HG02571 (cell line): Measurements from ENCODE around the gene SIGMAR1.

Source experiments
- ATAC-seq: cut with Tn5 transposase; IDR thresholded peaks from one replicate; pipeline ENCODE4 v1.9.1; 2021; ENCODE audit warnings: mild to moderate bottlenecking, moderate library complexity; ENCODE audit not compliant: unreplicated experiment

SIGMAR1 gene

GRCh38 chr9:34633166-34633565 is 4.4 kb downstream of the SIGMAR1 start:
- no peak for ATAC-seq

- ATAC-seq = no peak
Observed at GRCh38 chr9:34630402-34631154, 7.0 kb downstream of the SIGMAR1 start.

- no peak for ATAC-seq
Observed at GRCh38 chr9:34629491-34629808, 8.1 kb downstream of the SIGMAR1 start.

- no peak for ATAC-seq
Observed at GRCh38 chr9:34628656-34629490, 8.7 kb downstream of the SIGMAR1 start, which contains the start of gene ARID3C. Gene ARID3C (minus strand): TSS chr9:34629066. CDS start chr9:34628014, 1,052 bp downstream.

GRCh38 chr9:34627716-34628655 is 9.6 kb downstream of the SIGMAR1 start:
- no peak for ATAC-seq

- ATAC-seq = no peak
Observed at GRCh38 chr9:34625186-34625486, 12.5 kb downstream of the SIGMAR1 start.

GRCh38 chr9:34624475-34625185 is 13.0 kb downstream of the SIGMAR1 start:
- no peak for ATAC-seq

GRCh38 chr9:34623374-34624235 is 14.0 kb downstream of the SIGMAR1 start:
- no peak for ATAC-seq

- ATAC-seq = peak; percentile 97
Observed at GRCh38 chr9:34620061-34620994, 17.3 kb downstream of the SIGMAR1 start, which contains the start of gene DCTN3. Gene DCTN3 (minus strand): TSS chr9:34620495. CDS start chr9:34620464, 31 bp downstream.

GRCh38 chr9:34615132-34615531 is 22.5 kb downstream of the SIGMAR1 start:
- no peak for ATAC-seq

- peak; percentile 52 for ATAC-seq
Observed at GRCh38 chr9:34612788-34613390, 24.7 kb downstream of the SIGMAR1 start.

- ATAC-seq = peak; percentile 76
Observed at GRCh38 chr9:34611811-34612787, 25.5 kb downstream of the SIGMAR1 start, which contains the start of gene RPP25L. Gene RPP25L (minus strand): TSS chr9:34612097. CDS start chr9:34611296, 801 bp downstream.

GRCh38 chr9:34611251-34611810 is 26.3 kb downstream of the SIGMAR1 start:
- ATAC-seq = peak; percentile 5

GRCh38 chr9:34610434-34611206 is 27.0 kb downstream of the SIGMAR1 start:
- no peak for ATAC-seq

GRCh38 chr9:34607331-34607730 is 30.3 kb downstream of the SIGMAR1 start:
- ATAC-seq = no peak

- no peak for ATAC-seq
Observed at GRCh38 chr9:34606905-34607304, 30.7 kb downstream of the SIGMAR1 start.
